Measurements from ENCODE around the gene COMMD10. TPM values are rescaled to one million over a fixed set of nuclear protein-coding genes. Genes with fewer than 3 reads are reported as not detected.

Gene COMMD10
- total RNA-seq, 1 experiment from 2014 or later: 39.8 TPM

DNA sequence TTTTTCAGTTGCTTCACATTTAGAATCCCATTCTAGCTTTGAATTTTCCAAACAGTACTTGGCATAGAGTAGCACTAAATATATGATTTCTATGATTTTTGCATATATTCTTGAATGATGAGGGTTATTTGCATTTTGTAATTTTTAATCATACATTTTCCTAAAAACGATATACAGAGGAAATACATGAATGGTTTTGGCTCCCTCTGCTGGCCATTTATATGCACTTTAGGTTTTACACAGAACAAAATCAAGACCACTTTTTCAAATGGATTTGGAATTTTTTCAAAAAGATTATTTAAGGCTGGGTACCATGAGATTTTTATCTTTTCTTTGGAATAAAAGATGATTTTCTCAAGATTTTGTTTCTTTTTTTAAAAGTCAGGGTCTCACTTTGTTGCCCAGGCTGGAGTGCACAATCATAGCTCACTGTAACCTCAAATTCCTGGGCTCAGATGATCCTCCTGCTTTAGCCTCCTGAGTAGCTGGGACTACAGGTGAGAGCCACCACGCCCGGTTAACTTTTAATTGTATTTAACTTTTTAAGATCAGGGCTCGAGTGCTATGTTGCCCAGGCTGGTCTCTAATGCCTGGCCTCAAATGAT is 16.7 kb upstream of the COMMD10 start:
- TF ChIP-seq, protein P1, sequence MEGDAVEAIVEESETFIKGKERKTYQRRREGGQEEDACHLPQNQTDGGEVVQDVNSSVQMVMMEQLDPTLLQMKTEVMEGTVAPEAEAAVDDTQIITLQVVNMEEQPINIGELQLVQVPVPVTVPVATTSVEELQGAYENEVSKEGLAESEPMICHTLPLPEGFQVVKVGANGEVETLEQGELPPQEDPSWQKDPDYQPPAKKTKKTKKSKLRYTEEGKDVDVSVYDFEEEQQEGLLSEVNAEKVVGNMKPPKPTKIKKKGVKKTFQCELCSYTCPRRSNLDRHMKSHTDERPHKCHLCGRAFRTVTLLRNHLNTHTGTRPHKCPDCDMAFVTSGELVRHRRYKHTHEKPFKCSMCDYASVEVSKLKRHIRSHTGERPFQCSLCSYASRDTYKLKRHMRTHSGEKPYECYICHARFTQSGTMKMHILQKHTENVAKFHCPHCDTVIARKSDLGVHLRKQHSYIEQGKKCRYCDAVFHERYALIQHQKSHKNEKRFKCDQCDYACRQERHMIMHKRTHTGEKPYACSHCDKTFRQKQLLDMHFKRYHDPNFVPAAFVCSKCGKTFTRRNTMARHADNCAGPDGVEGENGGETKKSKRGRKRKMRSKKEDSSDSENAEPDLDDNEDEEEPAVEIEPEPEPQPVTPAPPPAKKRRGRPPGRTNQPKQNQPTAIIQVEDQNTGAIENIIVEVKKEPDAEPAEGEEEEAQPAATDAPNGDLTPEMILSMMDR (IDR thresholded peaks at IDR 0.05; ENCODE audit: unreplicated experiment): peak; percentile 67
- no TSS peak for BruUV-seq (replicated peaks)
- Mint-ChIP-seq H3K36me3 (ENCODE audit: insufficient read depth, unreplicated experiment) (no peaks in the 10 kb centered on the region), H3K27me3 (ENCODE audit: unreplicated experiment) (no peaks in the 10 kb centered on the region), H3K9me3 (ENCODE audit: low read depth, unreplicated experiment) (no peaks in the 10 kb centered on the region), H3K4me3 (ENCODE audit: low read depth, unreplicated experiment) (no peak overlapping the region), H3K27ac (ENCODE audit: unreplicated experiment) (no peak overlapping the region), H3K4me1 (ENCODE audit: low read depth, unreplicated experiment) (no peaks in the 10 kb centered on the region)
- peak; percentile 44 for DNase-seq
- intact Hi-C loops (cut with micrococcal nuclease; ENCODE audit: unreplicated experiment): loop anchor here (1.0 to 5.0 kb wide), 3 partner anchors 180 to 434 kb away; partner anchors contain the start of genes AP3S1 and ATG12
- CTCF ChIA-PET: interaction anchor here (0.6 to 2.9 kb wide), 2 partner anchors 180 to 228 kb away, joined by 4 to 10 read pairs; no protein-coding TSS in a partner anchor

DNA sequence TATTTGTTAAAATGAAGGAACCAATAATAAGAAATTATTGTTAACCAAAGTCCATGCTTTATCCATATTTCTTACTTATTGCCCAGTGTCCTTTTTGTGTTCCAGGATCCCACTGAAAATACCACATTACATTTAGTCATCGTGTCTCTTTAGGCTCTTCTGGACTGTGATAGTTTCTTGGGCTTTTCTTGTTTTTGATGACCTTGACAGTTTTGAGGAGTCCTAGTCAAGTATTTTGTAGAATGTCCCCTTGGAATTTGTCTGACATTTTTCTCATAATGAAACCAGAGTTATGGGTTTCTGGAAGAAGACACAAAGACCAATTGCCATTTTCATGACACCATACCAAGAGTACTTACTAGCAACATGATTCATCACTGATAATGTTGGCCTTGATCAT is 13.6 kb upstream of the COMMD10 start:
- intact Hi-C loops (cut with micrococcal nuclease; ENCODE audit: unreplicated experiment): no loop called here
- BruUV-seq (replicated peaks): no TSS peak
- CTCF ChIA-PET: no interaction called here
- Mint-ChIP-seq H3K27me3 (ENCODE audit: unreplicated experiment) (no peaks in the 10 kb centered on the region), H3K4me1 (ENCODE audit: low read depth, unreplicated experiment) (no peaks in the 10 kb centered on the region), H3K36me3 (ENCODE audit: insufficient read depth, unreplicated experiment) (no peaks in the 10 kb centered on the region), H3K27ac (ENCODE audit: unreplicated experiment) (no peak overlapping the region), H3K9me3 (ENCODE audit: low read depth, unreplicated experiment) (no peaks in the 10 kb centered on the region), H3K4me3 (ENCODE audit: low read depth, unreplicated experiment) (no peak overlapping the region)
- TF ChIP-seq, protein P1 (IDR thresholded peaks at IDR 0.05; ENCODE audit: unreplicated experiment): no peak
- DNase-seq: no peak

DNA sequence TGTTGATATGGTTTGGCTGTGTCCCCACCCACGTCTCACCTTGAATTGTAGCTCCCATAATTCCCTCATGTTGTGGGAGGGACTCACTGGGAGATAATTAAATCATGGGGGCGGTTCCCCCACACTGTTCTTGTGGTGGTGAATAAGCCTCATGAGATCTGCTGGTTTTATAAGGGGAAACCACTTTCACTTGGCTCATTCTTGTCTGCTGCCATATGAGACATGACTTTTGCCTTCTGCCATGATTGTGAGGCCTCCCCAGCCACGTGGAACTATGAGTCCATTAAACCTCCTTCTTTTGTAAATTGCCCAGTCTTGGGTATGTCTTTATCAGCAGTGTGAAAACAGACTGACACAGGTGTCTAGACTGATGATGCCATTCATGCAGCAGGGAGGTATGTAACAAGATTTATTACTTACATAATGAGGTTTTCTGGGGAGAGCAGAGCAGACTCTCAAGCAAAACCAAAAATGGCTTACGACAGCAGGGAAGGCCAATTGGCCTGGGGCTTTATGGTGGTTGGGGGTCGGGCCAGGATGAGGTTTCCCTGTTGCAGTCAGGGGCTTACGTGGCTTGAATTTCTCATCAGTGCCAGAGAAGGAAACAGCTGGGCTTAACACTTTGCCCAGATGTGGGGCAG is 9.5 kb upstream of the COMMD10 start:
- CTCF ChIA-PET: no interaction called here

DNA sequence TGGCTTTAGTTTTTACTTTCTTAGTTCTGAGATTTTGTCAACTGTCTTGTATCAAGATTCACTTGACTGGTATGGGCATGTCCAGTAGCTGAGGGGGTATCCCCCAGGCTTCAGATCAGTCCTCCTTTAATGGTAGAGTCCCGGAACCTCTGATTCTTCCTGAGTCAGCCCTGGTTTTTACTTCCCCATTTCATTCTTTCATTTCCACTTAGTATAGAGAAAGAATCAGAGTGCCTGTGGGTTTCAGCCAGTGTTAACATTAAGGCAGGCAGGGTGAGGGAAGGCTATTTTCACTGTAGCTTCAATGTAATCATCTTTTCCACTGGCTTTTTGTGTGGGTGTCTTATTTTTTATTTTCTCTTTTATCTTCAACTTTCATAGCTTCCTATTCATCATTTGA is 8.3 kb upstream of the COMMD10 start:
- Mint-ChIP-seq H3K27me3 (ENCODE audit: unreplicated experiment) (no peaks in the 10 kb centered on the region), H3K4me3 (ENCODE audit: low read depth, unreplicated experiment) (no peak overlapping the region), H3K9me3 (ENCODE audit: low read depth, unreplicated experiment) (no peaks in the 10 kb centered on the region), H3K4me1 (ENCODE audit: low read depth, unreplicated experiment) (peaks cover 5% of the 10 kb centered on the region), H3K27ac (ENCODE audit: unreplicated experiment) (no peak overlapping the region), H3K36me3 (ENCODE audit: insufficient read depth, unreplicated experiment) (no peaks in the 10 kb centered on the region)
- TF ChIP-seq, protein P1 (IDR thresholded peaks at IDR 0.05; ENCODE audit: unreplicated experiment): no peak
- CTCF ChIA-PET: no interaction called here
- BruUV-seq (replicated peaks): no TSS peak
- intact Hi-C loops (cut with micrococcal nuclease; ENCODE audit: unreplicated experiment): no loop called here
- no peak for DNase-seq

More for the DNA sequence above, 9.5 kb upstream of the COMMD10 start:
- Mint-ChIP-seq H3K4me1 (ENCODE audit: low read depth, unreplicated experiment) (no peaks in the 10 kb centered on the region), H3K36me3 (ENCODE audit: insufficient read depth, unreplicated experiment) (no peaks in the 10 kb centered on the region), H3K4me3 (ENCODE audit: low read depth, unreplicated experiment) (no peak overlapping the region), H3K9me3 (ENCODE audit: low read depth, unreplicated experiment) (no peaks in the 10 kb centered on the region), H3K27ac (ENCODE audit: unreplicated experiment) (no peak overlapping the region), H3K27me3 (ENCODE audit: unreplicated experiment) (no peaks in the 10 kb centered on the region)
- TF ChIP-seq, protein P1 (IDR thresholded peaks at IDR 0.05; ENCODE audit: unreplicated experiment): no peak
- intact Hi-C loops (cut with micrococcal nuclease; ENCODE audit: unreplicated experiment): no loop called here
- no TSS peak for BruUV-seq (replicated peaks)
- DNase-seq: no peak

Data from Calu3 (cell line).